AG04449 (cell line): Measurements from ENCODE around the gene LDLRAD3.

Source experiments
- CTCF ChIA-PET: fragments of 350-600 bp; formaldehyde crosslinking; extraction: SDS; loops from one replicate; lab custom pipeline; 2021; ENCODE audit warnings: antibody characterized with exemption; lab: Yijun Ruan, JAX
- POLR2A ChIA-PET: fragments of 400-600, 350-600 bp; formaldehyde crosslinking; extraction: SDS; loops from one replicate; lab custom pipeline; 2020; ENCODE audit warnings: antibody characterized with exemption, inconsistent platforms; lab: Yijun Ruan, JAX
- DNase-seq: peaks from one replicate; pipeline ENCODE4 v3.0.0-alpha.2; 2010; ENCODE audit warnings: low read depth, low spot score
- H3K4me3 ChIP-seq: 2 replicates; pipeline ENCODE4 v1.5.1; 2011; ENCODE audit warnings: low read depth, mild to moderate bottlenecking, control low read depth, low read length
- CTCF ChIP-seq: IDR thresholded peaks from one replicate; pipeline ENCODE4 v1.5.1; 2011; ENCODE audit warnings: mild to moderate bottlenecking, moderate library complexity, low read length, control low read depth, inconsistent platforms; ENCODE audit not compliant: insufficient read depth; ENCODE audit errors: missing control alignments

Gene LDLRAD3

GRCh38 chr11:36162006-36162882 lies 218.4 kb downstream of the LDLRAD3 start:
- TF ChIP-seq CTCF, result no peak
- POLR2A ChIA-PET, result no interaction called here

GRCh38 chr11:36162883-36163434 lies 219.1 kb downstream of the LDLRAD3 start:
- DNase-seq, result no peak
- CTCF ChIA-PET, result interaction anchor here (1.1 to 2.8 kb wide), 7 partner anchors 12 to 341 kb away, joined by 3 to 9 read pairs (median 3); no protein-coding TSS in a partner anchor

More at GRCh38 chr11:36162006-36162882, 218.4 kb downstream of the LDLRAD3 start:
- H3K4me3 ChIP-seq, result no peak overlapping the region
- no peak for DNase-seq
- CTCF ChIA-PET, result interaction anchor here (1.1 to 2.8 kb wide), 7 partner anchors 11 to 340 kb away, joined by 3 to 9 read pairs (median 3); no protein-coding TSS in a partner anchor

DNA sequence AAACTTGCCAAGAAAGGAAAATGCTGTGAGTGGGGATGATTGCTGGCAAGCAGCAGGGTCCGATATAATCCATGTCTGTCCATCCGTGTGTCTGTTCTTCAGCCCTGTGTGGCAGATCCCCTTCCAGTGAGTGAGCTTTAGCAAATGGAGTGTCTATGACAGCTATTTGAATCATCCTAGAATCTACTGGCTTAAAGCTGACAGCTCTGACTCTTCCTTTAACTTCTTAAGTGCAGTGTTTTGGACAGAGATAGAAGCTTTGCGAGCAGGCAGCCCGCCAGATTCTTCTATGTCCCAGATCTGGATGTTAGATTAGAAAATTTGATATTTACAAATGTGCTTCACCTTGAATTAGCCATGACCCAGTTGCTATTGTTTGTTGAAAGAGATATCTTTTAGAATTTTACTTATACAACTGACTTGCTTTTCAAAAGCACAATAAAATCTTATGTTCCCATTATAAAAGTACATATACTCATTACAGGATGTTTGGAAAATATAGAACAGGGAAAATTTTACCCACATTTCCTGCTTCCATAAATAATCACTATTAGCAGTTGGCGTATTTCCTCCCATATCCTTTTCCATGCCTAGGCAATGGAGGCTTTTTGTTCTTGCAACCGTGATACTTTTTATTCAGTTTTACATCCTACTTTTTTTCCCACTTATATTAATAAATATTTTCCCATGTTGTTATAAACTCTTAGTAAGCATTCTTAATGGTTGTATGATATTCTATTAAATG lies 220.8 kb downstream of the LDLRAD3 start:
- no peak for TF ChIP-seq CTCF
- CTCF ChIA-PET, result interaction anchor here (1.0 to 1.2 kb wide), 3 partner anchors 9 to 343 kb away, joined by 3 to 7 read pairs (median 4); no protein-coding TSS in a partner anchor
- DNase-seq, result no peak
- H3K4me3 ChIP-seq, result no peak overlapping the region
- POLR2A ChIA-PET, result interaction anchor here (0.6 kb wide), 1 partner anchor 66 kb away, joined by 3 read pairs; no protein-coding TSS in a partner anchor

More at GRCh38 chr11:36162883-36163434, 219.1 kb downstream of the LDLRAD3 start:
- POLR2A ChIA-PET, result no interaction called here
- no peak for TF ChIP-seq CTCF
- H3K4me3 ChIP-seq, result no peak overlapping the region

DNA sequence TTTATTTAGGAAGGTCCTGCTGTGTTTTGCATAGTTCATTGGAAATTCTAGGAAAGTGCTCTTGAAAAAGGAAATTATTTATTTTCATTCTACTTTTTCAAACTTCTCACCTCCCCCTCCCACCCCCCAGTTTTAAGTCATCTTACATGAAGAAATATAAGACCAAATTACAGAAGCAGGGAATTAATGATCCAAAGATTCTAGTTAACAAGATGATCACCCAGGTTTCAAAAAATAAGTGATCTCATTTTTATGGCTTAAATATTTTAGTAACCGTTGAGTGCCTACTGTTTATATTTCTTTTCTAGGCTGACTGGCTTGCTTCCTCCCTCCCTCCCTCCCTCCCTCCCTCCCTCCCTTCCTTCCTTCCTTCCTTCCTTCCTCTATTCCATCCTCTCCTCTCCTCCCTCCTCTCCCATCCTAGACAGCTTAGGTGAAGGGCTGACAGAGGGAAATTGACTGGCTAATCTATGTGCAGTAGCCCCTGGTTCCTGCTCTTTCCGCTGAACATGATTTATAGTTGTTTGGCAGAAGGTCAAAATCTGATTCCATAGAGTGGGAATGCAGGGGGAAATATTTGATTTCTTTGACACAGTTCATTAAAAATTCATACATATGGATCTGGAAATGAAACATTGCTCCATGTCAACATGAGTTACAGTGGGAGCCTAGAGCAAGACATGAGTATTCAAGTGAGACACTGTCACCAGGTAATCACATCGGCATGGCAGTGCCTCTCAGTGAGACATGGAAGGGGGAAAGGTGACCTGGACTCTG lies 221.9 kb downstream of the LDLRAD3 start:
- TF ChIP-seq CTCF, result no peak
- ChIA-PET CTCF (interaction anchor here (0.7 kb wide), 1 partner anchor 10 kb away, joined by 3 read pairs; no protein-coding TSS in a partner anchor), POLR2A (no interaction called here)
- no peak for DNase-seq
- H3K4me3 ChIP-seq, result no peak overlapping the region

DNA sequence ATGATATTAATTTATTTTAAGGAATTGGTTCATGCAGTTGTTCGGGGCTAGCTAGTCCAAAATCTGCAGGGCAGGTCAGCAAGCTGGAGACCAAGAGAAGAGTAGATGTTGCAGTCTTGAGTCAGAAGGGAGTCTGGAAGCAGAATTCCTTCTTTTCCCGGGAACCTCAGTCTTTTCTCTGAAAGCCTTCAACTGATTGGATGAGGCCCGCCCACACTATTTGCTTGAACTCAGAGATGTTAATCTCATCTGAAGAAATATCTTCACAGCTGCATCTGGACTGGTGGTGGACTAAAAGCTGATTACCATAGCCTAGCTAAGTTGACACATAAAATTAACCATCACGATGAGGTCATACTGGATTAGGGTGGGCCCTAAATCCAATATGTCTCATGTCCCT lies 223.2 kb downstream of the LDLRAD3 start:
- no peak for TF ChIP-seq CTCF
- no peak for DNase-seq
- H3K4me3 ChIP-seq, result no peak overlapping the region
- ChIA-PET CTCF (no interaction called here), POLR2A (no interaction called here)
